Measurements from ENCODE around the gene OR8H2. TPM values are rescaled to one million over a fixed set of nuclear protein-coding genes. Genes with fewer than 3 reads are reported as not detected.

The OR8H2 gene
- polyA plus RNA-seq, 1 donor: not detected

GRCh38 chr11:56151376-56151775 is 47.9 kb downstream of the OR8H2 start:
- no peaks in the 10 kb centered on the region for H3K36me3 ChIP-seq (ENCODE audit: control insufficient read depth, insufficient read depth, low read length)
- H3K4me3 ChIP-seq (ENCODE audit: low read length): no peak overlapping the region
- H3K27ac ChIP-seq (ENCODE audit: low read length): no peak overlapping the region
- H3K9me3 ChIP-seq (ENCODE audit: control insufficient read depth, low read depth, low read length): no peaks in the 10 kb centered on the region
- H3K4me1 ChIP-seq (ENCODE audit: control insufficient read depth, insufficient read depth, low read length): no peaks in the 10 kb centered on the region
- DNase-seq: no peak
- H3K27me3 ChIP-seq (ENCODE audit: control insufficient read depth, insufficient read depth, low read length): no peaks in the 10 kb centered on the region
- no CpG with 5 or more reads among the region's 1 CpG for WGBS (ENCODE audit: insufficient coverage, low lambda C conversion rate)

DNA sequence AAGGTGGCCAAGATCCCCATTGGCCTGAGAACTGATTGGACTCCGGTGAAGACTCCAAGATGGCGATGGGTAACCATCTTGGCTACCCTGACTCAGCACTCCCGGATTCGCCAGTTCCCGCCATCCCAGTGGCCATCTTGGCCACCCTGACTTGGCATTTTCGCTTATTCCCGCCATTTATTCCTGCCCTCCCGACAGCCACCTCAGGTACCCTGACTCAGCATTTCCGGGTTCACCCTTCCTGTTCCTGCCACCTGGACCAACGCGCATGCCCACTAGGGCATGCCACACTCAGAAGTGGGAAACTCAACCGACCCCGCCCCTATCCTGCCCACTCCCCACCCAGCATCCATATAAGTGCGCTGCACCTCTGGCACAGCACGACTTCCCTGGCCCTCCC is 48.8 kb downstream of the OR8H2 start:
- no peaks in the 10 kb centered on the region for H3K9me3 ChIP-seq (ENCODE audit: control insufficient read depth, low read depth, low read length)
- H3K36me3 ChIP-seq (ENCODE audit: control insufficient read depth, insufficient read depth, low read length): no peaks in the 10 kb centered on the region
- no peaks in the 10 kb centered on the region for H3K4me1 ChIP-seq (ENCODE audit: control insufficient read depth, insufficient read depth, low read length)
- H3K4me3 ChIP-seq (ENCODE audit: low read length): no peak overlapping the region
- no peak for DNase-seq
- 96% methylated on average over 5 of the region's 15 CpGs for WGBS (ENCODE audit: insufficient coverage, low lambda C conversion rate)
- no peaks in the 10 kb centered on the region for H3K27me3 ChIP-seq (ENCODE audit: control insufficient read depth, insufficient read depth, low read length)
- H3K27ac ChIP-seq (ENCODE audit: low read length): no peak overlapping the region

Other genes with a start within 250 kb of the OR8H2 start
- gene TRIM51, start 220.4 kb upstream of the OR8H2 start, polyA plus RNA-seq: not detected
- gene OR5W2, start 189.1 kb upstream of the OR8H2 start, polyA plus RNA-seq: not detected
- gene OR5I1, start 167.3 kb upstream of the OR8H2 start, polyA plus RNA-seq: not detected
- not detected for gene OR10AG1, start 133.7 kb upstream of the OR8H2 start, polyA plus RNA-seq
- gene OR5F1, start 109.1 kb upstream of the OR8H2 start, polyA plus RNA-seq: not detected
- gene OR5AS1, start 76.0 kb upstream of the OR8H2 start, polyA plus RNA-seq: not detected
- not detected for gene OR8I2, start 10.4 kb upstream of the OR8H2 start, polyA plus RNA-seq
- not detected for gene OR8H3, start 18.7 kb downstream of the OR8H2 start, polyA plus RNA-seq
- not detected for gene OR8J3, start 36.5 kb downstream of the OR8H2 start, polyA plus RNA-seq
- gene OR8K5, start 56.6 kb downstream of the OR8H2 start, polyA plus RNA-seq: not detected
- not detected for gene OR5J2, start 72.9 kb downstream of the OR8H2 start, polyA plus RNA-seq
- not detected for gene OR5T2, start 130.6 kb downstream of the OR8H2 start, polyA plus RNA-seq
- not detected for gene OR5T3, start 148.6 kb downstream of the OR8H2 start, polyA plus RNA-seq
- not detected for gene OR5T1, start 170.5 kb downstream of the OR8H2 start, polyA plus RNA-seq
- not detected for gene OR8H1, start 188.6 kb downstream of the OR8H2 start, polyA plus RNA-seq
- gene OR8K3, start 211.5 kb downstream of the OR8H2 start, polyA plus RNA-seq: not detected
- not detected for gene OR8K1, start 242.4 kb downstream of the OR8H2 start, polyA plus RNA-seq